HG03439 (cell line): Measurements from ENCODE around the gene SYPL1.

Experiments
- ATAC-seq: cut with Tn5 transposase; IDR thresholded peaks from one replicate; pipeline ENCODE4 v1.9.1; 2021; ENCODE audit warnings: mild to moderate bottlenecking, moderate library complexity; ENCODE audit not compliant: unreplicated experiment

SYPL1 gene

DNA sequence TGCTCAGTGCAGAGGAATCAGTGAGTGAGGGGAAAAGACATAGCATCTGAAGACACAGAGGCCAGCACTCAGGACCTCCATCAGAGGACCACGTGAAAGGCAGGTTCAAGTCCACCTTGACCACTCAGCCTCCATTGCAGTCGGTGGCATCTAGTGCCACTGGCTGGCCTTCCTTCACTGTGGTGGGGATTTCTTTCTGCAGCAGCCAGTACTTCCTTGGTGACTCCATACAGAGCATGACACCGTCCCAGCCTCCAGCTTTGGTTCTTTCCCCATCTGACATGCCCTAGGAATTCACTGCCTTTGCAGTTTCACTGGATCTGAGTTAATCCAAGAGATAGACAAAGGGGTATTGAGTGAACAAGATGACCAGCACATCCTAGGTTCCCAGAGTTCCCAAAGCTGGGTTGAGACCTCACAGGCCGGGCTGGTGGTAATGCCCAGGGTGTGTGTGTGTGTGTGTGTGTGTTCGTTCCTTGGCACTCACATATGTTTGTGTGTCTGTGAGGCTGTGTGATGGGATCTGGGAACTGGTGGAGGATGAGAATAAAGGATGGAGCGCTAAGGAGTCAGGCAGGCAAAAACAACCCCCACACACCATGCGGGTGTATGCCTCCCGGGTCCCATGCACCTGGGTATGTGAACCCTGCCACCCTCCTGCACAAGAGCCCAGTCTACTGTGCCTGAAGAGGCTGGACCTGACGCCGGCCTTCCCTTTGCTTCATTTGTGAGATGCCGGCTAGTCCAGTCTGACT is 57.8 kb downstream of the SYPL1 start:
- no peak for ATAC-seq

DNA sequence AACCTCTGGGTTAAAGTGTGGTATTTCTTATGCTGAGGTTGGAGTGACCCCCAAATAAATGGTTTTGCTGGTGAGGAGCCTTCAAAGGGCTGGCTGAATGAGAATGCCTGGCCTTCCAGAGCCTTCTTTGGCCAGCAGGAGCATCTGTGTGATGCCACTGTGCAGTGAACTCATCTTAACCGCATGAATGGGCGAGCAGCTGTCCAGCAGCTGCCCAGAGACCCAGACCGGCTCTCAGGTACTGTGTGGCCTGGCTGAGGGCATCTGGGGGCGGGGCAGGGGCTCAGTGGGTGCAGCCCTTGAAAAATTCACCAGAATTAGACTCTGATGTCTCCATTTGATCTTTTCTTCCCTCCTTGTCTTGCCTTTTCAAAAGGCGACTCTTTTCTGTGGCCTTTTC is 59.0 kb downstream of the SYPL1 start:
- ATAC-seq, result no peak

DNA sequence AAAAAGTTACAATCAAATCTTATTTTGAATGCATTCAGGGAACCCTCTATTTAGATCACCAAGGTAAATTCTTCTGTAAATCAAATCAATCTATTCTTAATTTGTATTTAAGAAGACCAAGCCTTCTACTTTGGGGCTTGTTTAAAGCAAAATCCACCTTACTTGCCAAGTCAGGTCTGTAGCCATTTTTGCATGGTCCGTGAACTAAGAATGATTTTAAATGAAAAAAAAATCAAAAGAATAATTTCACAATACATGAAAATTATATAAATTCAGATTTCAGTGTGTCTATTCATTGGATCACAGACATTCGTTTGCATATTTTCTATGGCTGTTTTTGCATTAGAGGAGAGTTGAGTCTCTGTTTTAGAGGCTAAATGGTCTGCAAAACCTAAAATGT is 59.4 kb downstream of the SYPL1 start:
- ATAC-seq, result no peak

DNA sequence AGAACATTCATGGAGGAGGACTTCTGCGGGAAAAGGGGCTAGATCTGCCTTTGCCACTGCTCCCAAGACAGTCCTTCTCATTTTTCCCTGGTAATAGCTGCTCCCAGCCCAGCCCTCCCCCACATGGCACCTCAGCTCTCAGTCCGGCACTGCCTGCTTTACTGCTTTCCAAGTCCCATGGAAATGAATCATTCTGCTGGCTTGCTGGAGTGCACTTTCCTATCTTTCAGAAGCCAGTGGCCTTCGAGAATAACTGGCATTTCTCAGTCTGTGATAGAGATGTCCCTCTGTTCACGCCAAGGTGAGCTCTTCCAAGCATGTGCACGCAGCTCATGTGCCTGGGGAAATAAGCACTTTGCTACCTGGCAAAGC is 61.4 kb downstream of the SYPL1 start:
- no peak for ATAC-seq

- no peak for ATAC-seq
Measured at GRCh38 chr7:106050002-106050745, 61.9 kb downstream of the SYPL1 start.

GRCh38 chr7:106049139-106049752 is 62.9 kb downstream of the SYPL1 start:
- ATAC-seq, result no peak

- no peak for ATAC-seq
Measured at GRCh38 chr7:106048706-106049020, 63.4 kb downstream of the SYPL1 start.

GRCh38 chr7:106047818-106048705 is 64.0 kb downstream of the SYPL1 start:
- ATAC-seq, result no peak

GRCh38 chr7:106047184-106047583 is 64.9 kb downstream of the SYPL1 start:
- no peak for ATAC-seq

- no peak for ATAC-seq
Measured at GRCh38 chr7:106045586-106045985, 66.5 kb downstream of the SYPL1 start.

DNA sequence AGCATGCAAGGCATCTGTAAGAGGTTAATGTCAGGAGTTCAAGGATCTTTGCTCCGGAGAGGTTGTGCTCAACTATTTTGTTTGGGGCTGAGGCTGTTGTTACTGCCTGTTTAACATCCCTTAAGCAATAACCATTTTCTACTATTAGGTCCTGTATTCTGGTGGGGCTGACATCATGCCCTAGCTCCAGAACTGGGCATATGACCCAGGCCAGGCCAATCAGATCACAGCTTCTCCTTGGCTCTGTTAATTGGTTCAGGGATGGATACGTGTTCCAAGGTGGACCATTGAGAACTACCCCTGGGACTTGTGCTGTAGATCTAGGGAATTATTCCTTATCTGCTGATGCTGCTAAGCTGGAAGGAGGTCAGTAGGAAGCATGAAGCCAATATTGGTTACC is 67.0 kb downstream of the SYPL1 start:
- ATAC-seq, result no peak

DNA sequence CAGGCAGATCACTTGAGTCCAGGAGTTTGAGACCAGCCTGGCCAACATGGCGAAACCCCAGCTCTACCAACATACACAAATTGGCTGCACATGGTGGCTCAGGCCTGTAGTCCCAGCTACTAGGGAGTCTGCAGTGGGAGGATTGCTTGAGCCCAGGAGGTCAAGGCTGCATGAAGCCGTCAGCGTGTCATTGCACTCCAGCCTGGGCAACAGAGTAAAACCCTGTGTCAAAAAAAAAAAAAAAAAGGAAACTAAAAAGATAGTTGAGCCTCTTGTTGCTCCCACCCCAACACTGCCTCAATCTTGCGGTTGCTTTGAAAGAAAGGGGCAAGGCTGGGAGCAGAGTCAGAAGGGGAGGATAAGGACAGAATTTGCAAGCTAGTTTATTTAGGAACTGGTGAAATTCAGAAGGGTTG is 69.9 kb downstream of the SYPL1 start:
- ATAC-seq, result no peak

DNA sequence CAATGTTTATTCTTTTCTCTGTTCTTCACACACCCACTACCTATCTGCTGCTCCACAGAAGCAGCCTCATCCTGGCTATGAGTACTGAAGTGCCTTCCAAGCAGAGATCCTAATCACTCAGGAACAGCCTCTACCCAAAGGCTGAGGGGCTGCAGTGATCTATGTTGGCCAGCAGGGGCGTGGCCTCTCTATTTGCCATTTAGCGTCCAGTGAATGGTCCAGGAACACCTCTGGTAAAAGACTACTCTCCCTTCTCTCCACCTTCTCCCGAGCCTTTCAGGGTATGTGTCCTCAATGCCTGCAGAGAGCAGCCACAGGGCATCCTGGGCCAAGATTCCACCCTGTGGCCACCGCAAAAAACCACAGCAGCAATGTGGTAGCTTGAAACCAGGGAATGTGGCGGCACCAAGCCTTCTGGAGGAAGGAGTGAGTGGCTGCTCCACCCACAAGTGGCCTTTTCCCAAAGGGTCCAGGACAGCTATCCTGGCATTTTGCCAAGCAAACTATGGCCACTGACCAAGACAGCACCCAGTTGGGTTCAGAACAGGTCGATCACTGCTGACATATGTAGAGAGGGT is 70.9 kb downstream of the SYPL1 start:
- no peak for ATAC-seq
